NK-92 (cell line): ENCODE results near the gene ZPR1.
"Not testable (repeated sequence)": the region's sequence is repeated elsewhere in the genome, so short reads cannot be mapped to it uniquely, and the experiment has no call there.

Experiments
- DNase-seq: peaks from one replicate; lab custom pipeline; 2025; ENCODE audit not compliant: unreplicated experiment; lab: John Stamatoyannopoulos, UW

The ZPR1 gene

DNA sequence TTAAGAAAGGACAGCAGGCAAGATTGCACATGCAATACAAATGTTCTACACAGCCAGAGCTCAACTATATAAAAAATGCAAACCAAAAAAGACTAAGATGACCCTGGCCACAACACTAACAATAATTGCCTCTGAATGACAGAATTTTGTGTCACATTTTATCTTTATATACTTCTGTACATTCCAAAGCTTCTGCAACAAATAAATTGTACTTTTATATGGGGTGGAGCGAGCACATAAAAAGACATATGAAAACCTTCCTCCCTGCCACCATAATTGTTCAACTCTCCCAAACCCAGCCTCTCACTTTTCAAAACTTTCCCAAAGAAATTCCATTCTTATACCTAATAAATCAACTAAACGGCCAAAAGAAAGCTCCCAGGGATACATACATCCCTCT lies 25.7 kb downstream of the ZPR1 start:
- no peak for DNase-seq

DNA sequence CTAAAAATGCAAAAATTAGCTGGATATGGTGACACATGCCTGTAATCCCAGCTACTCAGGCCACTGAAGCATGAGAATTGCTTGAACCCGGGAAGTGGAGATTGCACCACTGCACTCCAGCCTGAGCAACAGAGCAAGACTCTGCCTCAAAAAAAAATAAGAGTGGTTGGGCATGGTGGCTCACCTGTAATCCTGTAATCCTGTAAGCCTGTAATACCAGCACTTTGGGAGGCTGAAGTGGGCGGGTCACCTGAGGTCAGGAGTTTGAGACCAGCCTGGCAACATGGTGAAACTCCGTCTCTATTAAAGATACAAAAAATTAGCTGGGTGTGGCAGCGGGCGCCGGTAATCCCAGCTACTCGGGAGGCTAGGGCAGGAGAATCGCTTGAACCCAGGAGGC lies 31.8 kb downstream of the ZPR1 start:
- DNase-seq = not testable (repeated sequence)

DNA sequence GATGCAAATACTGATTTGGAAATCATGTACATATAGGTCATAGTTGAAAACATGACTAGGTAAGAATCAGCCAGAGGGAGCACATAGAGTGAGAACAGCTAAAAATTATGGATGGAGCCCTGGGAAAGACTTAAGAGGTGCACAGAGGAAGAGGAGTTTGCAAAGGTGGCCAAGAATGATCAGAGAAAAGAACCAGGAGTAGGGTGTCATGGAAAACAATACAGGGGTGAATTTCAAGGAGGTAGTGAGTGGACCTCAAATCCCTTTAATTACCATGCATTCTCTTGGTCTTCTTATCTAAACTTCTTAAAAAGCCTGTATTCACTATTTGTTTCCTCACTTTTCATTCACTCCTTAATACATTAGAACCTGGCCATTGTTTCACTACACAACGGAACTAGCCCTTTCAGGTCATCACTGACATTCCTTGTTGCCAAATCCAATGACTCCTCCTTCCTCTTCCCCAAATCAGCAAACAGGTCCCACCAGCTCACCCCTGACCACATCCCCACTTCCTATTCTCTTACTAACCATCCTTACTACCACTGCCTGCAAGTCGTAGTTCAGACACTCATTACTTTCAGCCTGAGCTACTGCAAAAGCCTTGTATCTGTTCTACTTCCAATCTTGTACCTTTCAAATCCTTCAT lies 37.6 kb downstream of the ZPR1 start:
- no peak for DNase-seq

DNA sequence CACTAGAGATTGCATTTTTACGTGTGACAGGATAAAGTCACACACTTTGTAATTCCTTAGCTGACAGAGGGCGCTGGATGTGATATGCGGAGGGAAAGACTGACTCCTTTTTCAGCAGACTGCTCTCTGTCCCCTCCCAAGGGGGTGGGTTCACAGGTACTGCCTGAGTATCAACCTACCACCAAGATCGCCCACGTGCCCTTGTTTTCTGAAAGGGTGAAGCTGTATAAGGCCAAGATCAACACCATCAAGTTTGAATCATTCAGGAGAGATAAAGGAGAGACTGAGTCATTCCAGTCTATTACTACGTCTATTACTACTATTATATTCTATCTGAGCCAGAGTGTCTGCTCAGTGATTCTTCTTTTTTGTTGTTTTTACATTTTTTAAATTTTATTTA lies 45.7 kb downstream of the ZPR1 start:
- no peak for DNase-seq

DNA sequence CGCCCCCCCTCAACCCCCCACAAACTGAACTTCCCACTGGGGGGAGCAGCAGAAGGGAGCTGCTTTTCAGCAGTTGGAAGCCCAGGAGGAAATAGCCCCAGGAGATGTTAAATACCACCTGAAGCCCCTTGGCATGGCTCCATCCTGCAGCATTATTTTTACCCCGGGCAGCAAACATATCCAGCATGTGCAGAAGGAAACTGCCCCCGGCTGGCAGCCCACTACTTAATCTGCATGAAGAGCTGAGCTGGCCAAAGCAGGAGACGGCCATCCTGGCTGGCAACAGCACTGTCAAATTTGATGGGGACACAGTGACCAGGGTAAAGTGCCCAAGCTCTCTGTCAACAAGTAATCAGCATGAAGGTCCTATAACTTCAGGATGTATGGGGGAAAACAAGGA lies 47.1 kb downstream of the ZPR1 start:
- no peak for DNase-seq

DNA sequence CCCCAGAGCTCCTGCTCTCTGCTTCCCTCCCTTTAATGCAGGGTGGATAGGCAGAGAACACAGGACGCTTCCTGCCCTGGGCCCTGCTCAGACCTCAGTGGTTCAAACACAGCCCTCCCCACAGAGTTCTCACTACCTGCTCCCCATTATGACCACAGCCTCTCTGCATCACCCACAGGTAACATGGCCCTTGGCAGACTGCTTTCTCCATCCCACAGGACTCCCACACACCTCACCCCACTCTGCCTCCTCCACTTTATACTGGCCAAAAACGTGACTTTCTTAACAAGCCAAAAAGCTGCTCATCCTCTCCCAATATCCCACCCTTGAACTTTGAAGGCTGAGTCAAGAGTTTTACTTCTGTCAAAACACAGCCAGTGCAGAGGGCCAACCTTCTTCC lies 48.8 kb downstream of the ZPR1 start:
- no peak for DNase-seq

DNA sequence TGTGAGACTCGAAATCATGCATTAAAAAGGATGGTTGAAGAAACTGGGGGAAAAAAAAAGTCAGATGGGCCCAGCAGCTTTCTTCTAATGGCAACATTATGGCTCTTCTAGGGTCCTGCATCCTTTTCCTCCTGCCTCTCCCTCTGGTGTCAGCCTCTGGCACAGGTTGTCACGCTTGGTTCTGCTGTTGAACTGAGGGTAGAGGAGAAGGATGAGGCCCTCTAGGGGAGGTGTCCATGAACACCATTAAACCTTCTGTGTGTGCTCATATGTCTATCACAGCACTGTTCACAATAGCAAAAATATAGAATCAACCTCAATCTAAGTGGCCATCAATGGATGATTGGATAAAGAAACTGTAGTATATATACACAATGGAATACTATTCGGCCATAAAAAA lies 51.1 kb downstream of the ZPR1 start:
- no peak for DNase-seq

DNA sequence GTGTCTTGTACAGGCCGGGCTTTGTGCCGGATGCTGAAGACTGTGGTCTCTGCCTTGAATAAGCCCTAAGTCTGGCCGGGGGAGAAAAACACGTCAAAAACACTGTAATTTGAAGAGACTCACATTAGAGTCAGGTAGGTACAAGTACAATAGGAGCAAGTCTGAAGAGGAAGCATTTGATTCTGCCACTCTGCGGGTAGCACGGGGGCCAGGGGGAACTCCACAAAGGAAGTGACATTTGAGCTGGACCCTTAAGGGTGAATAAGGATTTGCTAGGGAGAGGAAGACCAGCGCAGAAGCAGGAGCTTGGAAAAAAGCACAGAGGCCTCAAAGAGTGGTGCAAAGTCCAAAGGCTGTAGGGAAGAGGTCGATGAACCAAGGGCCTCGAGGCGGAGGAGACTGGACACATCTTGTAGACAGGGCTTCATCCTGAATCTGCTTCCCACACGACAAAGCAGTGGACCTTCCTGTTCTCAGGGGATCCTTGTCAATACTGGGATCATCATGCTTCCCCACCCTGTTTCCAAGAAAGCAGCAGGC lies 53.8 kb downstream of the ZPR1 start:
- no peak for DNase-seq

DNA sequence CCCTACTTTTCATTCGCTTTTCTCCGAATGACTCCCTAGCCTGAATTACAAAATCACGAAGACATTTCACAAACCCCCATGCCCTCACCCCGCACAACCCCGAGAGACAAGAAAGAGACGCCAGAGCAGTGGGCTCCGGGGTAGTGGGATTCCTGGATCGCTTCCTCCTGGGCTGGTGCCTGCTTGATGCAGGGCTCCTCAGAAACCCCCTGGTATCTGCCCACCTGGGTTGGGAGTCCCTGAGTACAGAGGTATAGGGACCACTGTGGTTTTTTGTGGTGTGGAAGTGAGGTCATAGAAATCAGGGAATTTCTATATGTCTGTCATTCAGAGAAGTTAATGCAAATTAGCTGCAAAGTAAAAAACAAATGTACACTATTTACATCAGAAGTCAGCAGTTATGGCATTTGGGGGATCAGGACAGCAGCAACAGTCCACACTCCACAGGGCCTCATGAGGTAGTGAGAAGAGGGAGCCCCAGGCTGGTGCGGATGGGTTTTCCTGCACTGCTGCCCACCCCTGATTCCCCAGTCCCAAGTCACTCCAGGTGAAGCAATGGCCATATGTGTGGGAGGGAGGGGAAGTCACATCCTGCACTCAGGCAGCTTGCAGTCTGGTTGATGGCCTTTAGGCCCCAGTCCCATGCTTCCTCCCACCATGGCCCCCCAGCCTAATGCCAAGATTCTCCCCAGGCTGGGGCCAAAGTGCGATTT lies 54.6 kb downstream of the ZPR1 start:
- DNase-seq = no peak

DNA sequence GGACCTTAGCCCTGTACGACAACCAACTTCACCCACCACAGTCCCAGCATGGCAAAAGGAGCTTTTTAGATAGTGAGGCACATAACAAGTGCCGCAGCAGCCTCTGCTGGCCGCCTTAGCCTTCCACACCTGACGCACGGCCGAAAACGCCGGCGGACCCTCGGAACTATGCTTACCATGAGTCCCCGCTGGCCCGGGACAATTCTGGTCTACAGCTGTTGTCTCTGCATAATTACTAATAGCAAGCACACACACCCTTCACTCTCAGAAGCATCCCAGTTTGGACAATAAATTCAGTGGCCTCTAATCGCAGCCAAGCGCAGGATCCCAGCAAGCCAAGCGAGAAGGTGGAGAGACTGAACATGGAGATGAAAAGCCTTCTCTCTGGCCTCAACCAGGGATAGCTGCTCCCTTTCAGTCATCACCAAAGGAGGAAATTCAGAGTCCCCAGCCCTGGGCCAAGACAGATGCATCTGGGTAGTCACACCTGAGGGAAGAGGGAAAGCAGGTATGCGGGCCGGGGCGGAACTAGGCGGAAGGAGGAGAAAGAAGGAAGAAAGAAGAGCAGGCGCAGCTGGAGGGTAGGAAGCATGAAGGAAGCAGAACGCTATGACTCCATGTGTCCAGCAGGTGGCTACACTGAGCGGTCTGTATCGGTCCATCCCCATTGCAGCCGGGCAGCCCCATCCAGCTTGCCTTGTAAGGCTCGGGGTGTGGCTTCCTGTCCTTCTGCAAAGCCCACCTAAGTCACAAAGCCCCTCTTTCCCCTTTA lies 55.4 kb downstream of the ZPR1 start:
- no peak for DNase-seq

DNA sequence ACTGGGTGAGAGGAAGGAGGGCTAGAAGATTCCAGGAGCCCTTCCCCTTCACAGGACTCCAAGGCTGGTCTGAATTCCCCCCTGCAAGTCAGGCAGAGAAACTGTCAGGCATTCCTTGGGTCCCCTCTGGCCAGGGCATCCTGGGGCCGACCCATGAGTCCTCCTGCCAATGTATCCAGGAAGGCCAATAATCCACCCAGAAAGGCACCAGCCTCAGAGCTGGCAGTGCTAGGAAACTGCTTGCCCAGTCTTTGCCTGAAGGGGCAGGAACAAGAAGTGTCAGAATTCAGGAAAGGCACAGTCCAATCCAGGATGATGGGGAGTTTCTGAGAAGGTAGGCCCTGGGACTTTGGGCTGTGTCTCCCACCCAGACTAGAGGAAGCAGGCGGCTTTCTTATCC lies 56.0 kb downstream of the ZPR1 start:
- DNase-seq = no peak

DNA sequence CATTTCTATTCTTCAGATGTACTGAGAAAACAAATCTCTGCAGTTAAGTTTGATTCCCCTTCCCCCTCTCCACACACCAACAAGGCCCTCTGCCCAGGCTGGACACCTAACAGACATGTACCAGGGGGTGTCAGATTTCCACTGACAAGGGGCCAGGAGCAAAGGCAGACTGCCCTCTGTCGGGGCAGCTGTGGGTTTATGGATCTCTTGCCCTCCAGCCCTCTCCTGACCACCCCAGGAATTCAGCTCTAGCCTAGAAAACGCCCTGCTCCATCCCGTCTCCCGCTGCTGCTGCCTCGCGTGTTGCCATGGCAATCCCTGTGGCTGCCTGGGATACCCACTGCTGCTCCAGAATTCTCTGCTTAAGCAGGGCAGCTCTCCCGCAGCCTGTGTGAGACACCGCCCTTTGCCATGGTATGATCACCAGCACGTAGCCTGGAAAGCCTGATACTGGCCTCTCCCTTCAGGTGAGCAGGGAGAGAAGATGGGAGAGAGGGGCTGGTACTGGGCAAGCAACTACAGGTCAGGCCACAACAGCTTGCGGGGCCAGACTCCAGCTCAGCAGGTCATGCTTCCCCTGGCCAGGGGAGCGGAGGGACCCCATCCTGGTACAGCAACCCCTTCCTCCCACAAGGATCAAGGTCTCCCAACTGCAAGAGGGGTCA lies 56.6 kb downstream of the ZPR1 start:
- no peak for DNase-seq

DNA sequence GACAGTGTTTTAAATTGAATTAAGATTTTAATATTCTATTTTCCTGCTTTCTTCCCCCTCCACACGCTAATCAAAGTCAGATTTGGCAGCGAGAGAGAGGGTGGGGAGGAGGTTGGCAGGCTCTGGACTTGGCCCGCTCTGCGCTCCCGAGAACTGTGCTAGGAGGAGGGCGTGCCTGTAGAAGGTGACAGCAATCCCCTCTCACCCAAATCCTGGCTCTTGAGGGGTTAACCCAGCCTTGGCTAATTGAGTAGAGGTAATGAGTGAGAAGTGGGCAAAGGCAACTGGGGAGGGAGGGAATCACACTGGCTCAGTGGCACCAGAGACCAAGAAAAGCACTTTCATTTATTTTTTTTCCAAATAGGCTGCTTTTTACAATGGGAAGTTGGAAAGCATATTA lies 57.2 kb downstream of the ZPR1 start:
- no peak for DNase-seq

DNA sequence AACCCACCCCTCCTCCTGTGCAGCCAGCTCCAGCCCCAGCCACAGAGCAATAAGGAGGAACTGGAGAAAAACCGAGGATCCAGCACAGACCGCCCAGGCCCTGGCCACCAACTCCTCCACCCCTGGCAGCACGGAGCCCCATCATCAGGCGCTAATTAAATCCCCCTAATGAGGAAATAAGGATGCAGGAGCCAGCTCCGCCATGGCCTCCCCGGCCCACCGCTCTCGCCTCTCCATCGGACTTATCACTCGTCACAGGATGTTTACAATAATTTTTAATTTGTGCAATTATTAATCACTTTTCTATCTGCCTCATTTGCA lies 57.6 kb downstream of the ZPR1 start:
- no peak for DNase-seq

DNA sequence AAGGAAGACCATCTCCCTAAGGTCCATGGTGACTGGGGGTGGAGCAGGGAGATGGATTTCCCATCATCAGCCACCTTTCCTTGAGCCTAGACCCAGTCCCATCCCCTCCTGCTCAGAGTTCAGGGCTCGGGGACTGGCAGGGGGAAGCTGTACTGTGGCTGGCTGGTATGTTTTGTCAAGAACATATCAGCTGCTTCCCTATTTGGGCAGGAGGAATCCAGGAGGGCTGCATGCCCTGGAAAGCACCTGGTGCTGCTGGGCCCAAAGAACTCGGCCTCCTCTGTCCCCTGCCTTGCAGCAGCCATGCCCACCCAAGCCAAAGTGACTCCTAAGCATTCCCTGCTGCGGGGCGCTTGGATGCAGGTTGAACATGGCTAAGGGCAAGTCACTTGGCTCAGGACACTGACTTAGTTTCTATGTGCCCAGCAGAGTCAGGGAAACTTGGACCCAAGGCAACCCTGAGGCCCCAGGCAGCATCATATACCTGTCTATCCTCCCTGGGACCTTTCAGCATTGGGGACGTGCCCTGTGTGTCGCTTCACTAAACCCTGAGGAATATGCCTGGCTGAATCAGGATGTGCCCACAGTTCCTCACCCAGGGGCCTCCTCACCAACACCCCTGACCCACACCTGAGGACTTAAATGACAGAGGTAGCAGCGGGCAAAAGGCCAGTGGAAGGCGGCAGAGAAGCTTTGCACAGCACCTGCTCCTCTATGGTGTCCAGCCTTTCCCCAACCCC lies 58.2 kb downstream of the ZPR1 start:
- no peak for DNase-seq

DNA sequence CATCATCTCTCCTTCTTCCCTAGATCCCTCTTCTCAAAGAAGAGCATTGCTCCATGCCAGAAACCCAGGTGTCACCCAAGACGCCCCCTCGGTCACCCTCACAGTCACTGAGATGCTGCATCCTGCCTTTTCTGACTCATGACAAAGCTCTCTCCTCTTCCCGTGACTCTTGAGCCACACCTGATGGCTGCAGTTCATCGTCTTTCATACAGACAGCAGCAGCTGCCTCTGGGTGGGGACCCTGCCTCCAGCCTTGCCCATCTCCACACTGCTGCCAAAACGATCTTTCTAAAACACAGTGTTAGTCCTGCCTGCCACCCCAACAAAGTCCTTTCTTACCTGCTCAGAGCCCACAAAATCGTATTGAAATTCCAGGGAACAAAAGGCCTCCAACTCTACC lies 59.8 kb downstream of the ZPR1 start:
- no peak for DNase-seq

DNA sequence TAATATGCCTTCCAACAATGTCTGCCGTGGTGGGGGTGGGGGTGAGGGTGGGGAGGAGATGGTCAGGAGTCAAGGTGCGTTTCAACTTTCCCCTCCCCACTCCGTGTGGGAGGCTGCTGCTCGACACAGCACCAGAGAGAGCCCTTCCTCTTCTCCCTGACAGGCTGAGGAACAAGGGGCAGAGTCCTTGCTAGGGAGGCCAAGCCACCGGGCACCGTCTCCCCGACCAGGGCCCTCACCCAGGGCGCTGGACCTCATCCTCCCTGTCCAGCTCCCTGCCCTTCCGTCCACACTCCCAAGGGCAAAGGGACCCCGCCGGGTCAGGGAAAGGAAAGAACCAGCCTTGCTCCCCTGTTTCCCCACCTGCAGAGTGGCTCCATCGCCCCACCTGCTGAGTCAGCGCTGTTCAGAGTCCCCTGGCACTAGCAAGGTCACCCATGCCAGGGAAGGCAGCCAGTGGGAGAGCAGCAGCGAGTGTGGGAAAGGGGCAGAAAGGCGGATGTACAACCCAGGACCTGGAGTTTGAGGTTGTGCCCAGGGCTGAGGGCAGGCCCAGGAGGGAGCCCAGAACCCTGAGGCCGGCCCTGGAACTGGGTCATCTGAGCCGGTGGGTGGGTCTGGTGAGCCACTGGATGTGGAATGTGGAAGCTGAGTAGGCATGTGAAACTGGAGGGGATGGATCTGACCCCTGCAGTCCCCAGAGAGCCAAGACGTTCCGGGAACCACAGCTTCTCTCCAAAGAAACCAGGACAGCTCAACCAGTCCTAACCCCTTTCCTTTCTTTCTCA lies 62.2 kb downstream of the ZPR1 start:
- no peak for DNase-seq

DNA sequence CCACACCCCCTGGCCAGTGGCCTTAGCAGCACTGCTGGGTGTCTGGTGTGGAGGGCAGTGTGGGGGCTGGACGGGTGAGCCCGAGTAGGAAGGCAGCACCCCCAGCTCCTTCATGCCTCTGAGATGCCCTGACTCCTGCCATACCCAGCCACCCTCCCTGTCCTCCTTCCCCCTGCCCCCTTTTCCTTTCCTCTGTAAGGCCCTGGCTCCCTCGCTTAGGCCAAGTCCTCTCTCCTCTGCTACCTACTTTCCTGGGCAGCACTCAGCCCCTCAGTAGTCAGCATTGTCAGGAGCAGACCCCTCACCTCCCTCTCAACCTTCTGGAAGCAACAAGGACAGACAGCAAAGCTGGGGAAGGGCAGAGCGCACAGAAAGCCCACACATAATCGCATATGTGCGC lies 63.0 kb downstream of the ZPR1 start:
- no peak for DNase-seq
